ENCODE measurements around the gene UBE2J2.

- TF ChIP-seq CTCF (IDR thresholded peaks at IDR 0.05) (no peak), POLR2AphosphoS5 (IDR thresholded peaks at IDR 0.05) (no peak)
Observed at GRCh38 chr1:1243807-1244191, 29.9 kb downstream of the UBE2J2 start.
